ENCODE results near the gene DPP4. TPM values are rescaled to one million over a fixed set of nuclear protein-coding genes. Genes with fewer than 3 reads are reported as not detected.

DPP4 gene
- total RNA-seq, 1 donor from 2014 or later = 1.7 TPM

- Histone ChIP-seq H3K4me3 (no peak overlapping the region), H3K9me3 (no peaks in the 10 kb centered on the region), H3K27me3 (no peaks in the 10 kb centered on the region), H3K27ac (no peak overlapping the region), H3K4me1 (no peaks in the 10 kb centered on the region), H3K36me3 (no peaks in the 10 kb centered on the region)
- intact Hi-C loops (cut with DNase I) = loop anchor here (5.0 to 10.0 kb wide), 2 partner anchors 113 to 295 kb away; no protein-coding TSS in a partner anchor
- no peak for DNase-seq (ENCODE audit: low spot score in 2 of 2)
- TF ChIP-seq CTCF (IDR thresholded peaks at IDR 0.05) = no peak
Measured at GRCh38 chr2:162009543-162009942, 64.5 kb downstream of the DPP4 start.

GRCh38 chr2:162007447-162008040 is 66.5 kb downstream of the DPP4 start:
- intact Hi-C loops (cut with DNase I) = loop anchor here (5.0 to 10.0 kb wide), 2 partner anchors 115 to 297 kb away; no protein-coding TSS in a partner anchor
- H3K4me1 ChIP-seq = no peaks in the 10 kb centered on the region
- DNase-seq (ENCODE audit: low spot score in 2 of 2) = no peak
- no peaks in the 10 kb centered on the region for H3K27me3 ChIP-seq
- no peak overlapping the region for H3K4me3 ChIP-seq
- no peak overlapping the region for H3K27ac ChIP-seq
- no peaks in the 10 kb centered on the region for H3K9me3 ChIP-seq
- no peaks in the 10 kb centered on the region for H3K36me3 ChIP-seq
- TF ChIP-seq CTCF (IDR thresholded peaks at IDR 0.05) = peak; percentile 25 to 60 (median 43)

GRCh38 chr2:162006337-162006736 is 67.7 kb downstream of the DPP4 start:
- DNase-seq (ENCODE audit: low spot score in 2 of 2) = no peak
- intact Hi-C loops (cut with DNase I) = loop anchor here (5.0 to 10.0 kb wide), 2 partner anchors 116 to 298 kb away; no protein-coding TSS in a partner anchor
- H3K36me3 ChIP-seq = no peaks in the 10 kb centered on the region
- no peaks in the 10 kb centered on the region for H3K27me3 ChIP-seq
- no peak for TF ChIP-seq CTCF (IDR thresholded peaks at IDR 0.05)
- no peaks in the 10 kb centered on the region for H3K9me3 ChIP-seq
- no peak overlapping the region for H3K4me3 ChIP-seq
- H3K4me1 ChIP-seq = no peaks in the 10 kb centered on the region
- H3K27ac ChIP-seq = no peak overlapping the region

- no peak for TF ChIP-seq CTCF (IDR thresholded peaks at IDR 0.05)
- DNase-seq (ENCODE audit: low spot score in 2 of 2) = no peak
- no peaks in the 10 kb centered on the region for H3K4me1 ChIP-seq
- no peak overlapping the region for H3K4me3 ChIP-seq
- intact Hi-C loops (cut with DNase I) = loop anchor here (10.0 kb wide), 1 partner anchor 301 kb away; no protein-coding TSS in a partner anchor
- no peaks in the 10 kb centered on the region for H3K36me3 ChIP-seq
- no peaks in the 10 kb centered on the region for H3K27me3 ChIP-seq
- H3K27ac ChIP-seq = no peak overlapping the region
- H3K9me3 ChIP-seq = no peaks in the 10 kb centered on the region
Measured at GRCh38 chr2:162004031-162004430, 70.0 kb downstream of the DPP4 start.

GRCh38 chr2:162002623-162003235 is 71.3 kb downstream of the DPP4 start:
- Histone ChIP-seq H3K27ac (no peak overlapping the region), H3K27me3 (no peaks in the 10 kb centered on the region), H3K9me3 (no peaks in the 10 kb centered on the region), H3K36me3 (no peaks in the 10 kb centered on the region), H3K4me3 (no peak overlapping the region), H3K4me1 (no peaks in the 10 kb centered on the region)
- TF ChIP-seq CTCF (IDR thresholded peaks at IDR 0.05) = no peak
- no peak for DNase-seq (ENCODE audit: low spot score in 2 of 2)
- intact Hi-C loops (cut with DNase I) = loop anchor here (10.0 kb wide), 1 partner anchor 302 kb away; no protein-coding TSS in a partner anchor
